Effector CD8-positive, alpha-beta T cell (primary cell): Measurements from ENCODE around the gene RETREG1.

Source experiments
- DNase-seq: peaks from one replicate; lab custom pipeline; 2025; lab: John Stamatoyannopoulos, UW

RETREG1 gene

GRCh38 chr5:16585041-16585667, 31.6 kb downstream of the RETREG1 start:
- no peak for DNase-seq

- DNase-seq: no peak
Observed at GRCh38 chr5:16582081-16582480, 34.7 kb downstream of the RETREG1 start.

- no peak for DNase-seq
Observed at GRCh38 chr5:16580382-16580781, 36.4 kb downstream of the RETREG1 start.

GRCh38 chr5:16579142-16579847, 37.5 kb downstream of the RETREG1 start:
- DNase-seq: no peak

GRCh38 chr5:16578474-16578883, 38.3 kb downstream of the RETREG1 start:
- DNase-seq: no peak

GRCh38 chr5:16577677-16578076, 39.1 kb downstream of the RETREG1 start:
- DNase-seq: no peak

- DNase-seq: no peak
Observed at GRCh38 chr5:16574789-16575721, 41.7 kb downstream of the RETREG1 start.

GRCh38 chr5:16573401-16573800, 43.4 kb downstream of the RETREG1 start:
- DNase-seq: no peak

GRCh38 chr5:16572289-16573015, 44.3 kb downstream of the RETREG1 start:
- DNase-seq: no peak

GRCh38 chr5:16571016-16571415, 45.8 kb downstream of the RETREG1 start:
- no peak for DNase-seq

GRCh38 chr5:16570121-16570815, 46.5 kb downstream of the RETREG1 start:
- no peak for DNase-seq

- DNase-seq: no peak
Observed at GRCh38 chr5:16568875-16569580, 47.8 kb downstream of the RETREG1 start.

GRCh38 chr5:16567365-16567764, 49.4 kb downstream of the RETREG1 start:
- no peak for DNase-seq

- DNase-seq: no peak
Observed at GRCh38 chr5:16565118-16565517, 51.7 kb downstream of the RETREG1 start.

- DNase-seq: no peak
Observed at GRCh38 chr5:16564248-16564867, 52.4 kb downstream of the RETREG1 start.

- DNase-seq: no peak
Observed at GRCh38 chr5:16563686-16564085, 53.1 kb downstream of the RETREG1 start.

GRCh38 chr5:16561660-16562059, 55.1 kb downstream of the RETREG1 start:
- DNase-seq: no peak

GRCh38 chr5:16559702-16560101, 57.1 kb downstream of the RETREG1 start:
- DNase-seq: no peak

- no peak for DNase-seq
Observed at GRCh38 chr5:16558984-16559629, 57.7 kb downstream of the RETREG1 start.

- no peak for DNase-seq
Observed at GRCh38 chr5:16557477-16557876, 59.3 kb downstream of the RETREG1 start.
